HCT116 (cell line): ENCODE results near the gene CDHR3. TPM values are rescaled to one million over a fixed set of nuclear protein-coding genes. Genes with fewer than 3 reads are reported as not detected.

Experiments used
- ATAC-seq: fragments of 200-7000 bp; cut with Tn5 transposase; 2 replicates; pipeline ENCODE4 v1.9.1; 2020; ENCODE audit warnings: mild to moderate bottlenecking, moderate library complexity
- BruUV-seq: library from RNA; stranded (reverse); fragments of 400-500 nt; replicated peaks from 2 replicates; lab custom pipeline; 2021; lab: Mats Ljungman, UMichigan
- CTCF ChIA-PET: fragments of 300-600 bp; sonication (Branson Sonifier 250); formaldehyde crosslinking; loops from one replicate; lab custom pipeline; 2021; ENCODE audit warnings: antibody characterized with exemption; lab: Charles Lee
- POLR2A ChIA-PET: fragments of 300-600, 350-600 bp; sonication (Branson Sonifier 250); formaldehyde crosslinking; loops from one replicate; lab custom pipeline; 2021; ENCODE audit warnings: antibody characterized with exemption; lab: Charles Lee
- RAD21 ChIA-PET, 2 experiments: fragments of 300-600 bp; sonication (Branson Sonifier 250); formaldehyde crosslinking; loops; one replicate each; lab custom pipeline; 2023; ENCODE audit warnings: low total read pairs in 2 of 2; ENCODE audit not compliant: uncharacterized antibody in 2 of 2, unreplicated experiment in 2 of 2, low non-redundant PET in 1 of 2; lab: Charles Lee
- DNase-seq: peaks from one replicate; pipeline ENCODE4 v3.0.0-alpha.2; 2010; ENCODE audit warnings: low read depth, low spot score
- H2AFZ ChIP-seq: fragments of 200-600 bp; shearing (Covaris generic), sonication (generic); 2 replicates; pipeline ENCODE4 v1.6.1; 2017; ENCODE audit warnings: low read depth, mixed run types, mixed read lengths, antibody characterized with exemption, low read length; ENCODE audit not compliant: poor library complexity, severe bottlenecking
- H3K27ac ChIP-seq: 2 replicates; pipeline ENCODE4 v1.5.1; 2012; ENCODE audit warnings: low read depth, low read length
- H3K27me3 ChIP-seq: fragments of 200-600 bp; sonication (generic); 2 replicates; pipeline ENCODE4 v1.6.1; 2016; ENCODE audit warnings: mixed run types, low read length, mixed read lengths; ENCODE audit not compliant: insufficient read depth
- H3K36me3 ChIP-seq, 2 experiments: fragments of 200-500 bp in 1 of 2; fragments of 200-600 bp in 1 of 2; sonication (Bioruptor generic) in 1 of 2; sonication (generic) in 1 of 2; 2 replicates each; pipeline versions ENCODE4 v1.5.1 to v1.6.1; 2014 to 2016; ENCODE audit warnings: low read length in 2 of 2, inconsistent platforms in 1 of 2, mixed read lengths in 1 of 2, mixed run types in 1 of 2; ENCODE audit not compliant: insufficient read depth in 2 of 2, control insufficient read depth in 1 of 2
- H3K4me1 ChIP-seq, 2 experiments: fragments of 200-600 bp in 1 of 2; sonication (generic) in 1 of 2; 2 replicates each; pipeline versions ENCODE4 v1.5.1 to v1.6.1; 2012 to 2017; ENCODE audit warnings: low read length in 2 of 2, inconsistent platforms in 1 of 2, mild to moderate bottlenecking in 1 of 2, mixed read lengths in 1 of 2, mixed run types in 1 of 2, moderate library complexity in 1 of 2; ENCODE audit not compliant: insufficient read depth in 2 of 2, control insufficient read depth in 1 of 2
- H3K4me2 ChIP-seq: fragments of 200-600 bp; sonication (generic); 2 replicates; pipeline ENCODE4 v1.6.1; 2017; ENCODE audit warnings: mixed run types, low read length, mixed read lengths
- H3K4me3 ChIP-seq, 2 experiments: fragments of 200-600 bp in 1 of 2; sonication (generic) in 1 of 2; replicated peaks in 1 of 2; 2 replicates each; pipeline ENCODE4 v1.5.1; 2011 to 2016; ENCODE audit warnings: low read length in 2 of 2, control low read depth in 1 of 2, low read depth in 1 of 2, mild to moderate bottlenecking in 1 of 2, mixed read lengths in 1 of 2, mixed run types in 1 of 2
- H3K79me2 ChIP-seq: fragments of 200-600 bp; sonication (generic); 2 replicates; pipeline ENCODE4 v1.6.1; 2017; ENCODE audit warnings: mild to moderate bottlenecking, mixed run types, low read length, moderate library complexity, mixed read lengths; ENCODE audit not compliant: insufficient read depth
- H3K9ac ChIP-seq: fragments of 200-600 bp; sonication (generic); 2 replicates; pipeline ENCODE4 v1.6.1; 2016; ENCODE audit warnings: low read length, mixed read lengths
- H3K9me2 ChIP-seq: fragments of 200-600 bp; sonication (generic), shearing (Covaris generic); 2 replicates; pipeline ENCODE4 v1.6.1; 2017; ENCODE audit warnings: mixed run types, mild to moderate bottlenecking, moderate library complexity; ENCODE audit not compliant: insufficient read depth
- H3K9me3 ChIP-seq, 2 experiments: fragments of 200-500 bp in 1 of 2; fragments of 200-600 bp in 1 of 2; sonication (Bioruptor generic) in 1 of 2; sonication (generic) in 1 of 2; 2 replicates each; pipeline ENCODE4 v1.6.1; 2014 to 2017; ENCODE audit warnings: low read length in 2 of 2, mixed read lengths in 2 of 2, inconsistent platforms in 1 of 2, low read depth in 1 of 2, mild to moderate bottlenecking in 1 of 2, mixed run types in 1 of 2, moderate library complexity in 1 of 2; ENCODE audit not compliant: control insufficient read depth in 1 of 2, insufficient read depth in 1 of 2
- H4K20me1 ChIP-seq: fragments of 200-600 bp; sonication (generic), shearing (Covaris generic); 2 replicates; pipeline ENCODE4 v1.6.1; 2017; ENCODE audit warnings: mixed run types, mild to moderate bottlenecking, moderate library complexity; ENCODE audit not compliant: insufficient read depth
- ATF3 ChIP-seq: IDR thresholded peaks from 2 replicates; pipeline ENCODE4 v1.6.1; 2012
- CBX3 ChIP-seq: IDR thresholded peaks from 2 replicates; pipeline ENCODE4 v1.6.1; 2012; ENCODE audit warnings: low read depth
- EGR1 ChIP-seq: IDR thresholded peaks from 2 replicates; pipeline ENCODE4 v1.6.1; 2012; ENCODE audit warnings: low read depth
- POLR2AphosphoS5 ChIP-seq: IDR thresholded peaks from 2 replicates; pipeline ENCODE4 v1.6.1; 2011; ENCODE audit warnings: mild to moderate bottlenecking, low read depth, low read length, moderate library complexity
- RAD21 ChIP-seq: IDR thresholded peaks from 2 replicates; pipeline ENCODE4 v1.6.1; 2012; ENCODE audit warnings: low read depth, mild to moderate bottlenecking
- REST ChIP-seq: IDR thresholded peaks from 2 replicates; pipeline ENCODE4 v1.6.1; 2012; ENCODE audit warnings: low read depth
- SRF ChIP-seq: IDR thresholded peaks from 2 replicates; pipeline ENCODE4 v1.6.1; 2012; ENCODE audit warnings: low read depth
- YY1 ChIP-seq: IDR thresholded peaks from 2 replicates; pipeline ENCODE4 v1.6.1; 2011; ENCODE audit warnings: low read length, low read depth, moderate library complexity, mild to moderate bottlenecking; ENCODE audit not compliant: insufficient replicate concordance; ENCODE audit errors: extremely low read depth
- ZBTB33 ChIP-seq: IDR thresholded peaks from 2 replicates; pipeline ENCODE4 v1.6.1; 2011; ENCODE audit warnings: mild to moderate bottlenecking, low read length, moderate library complexity; ENCODE audit not compliant: insufficient replicate concordance; ENCODE audit errors: extremely low read depth
- intact Hi-C: fragments of 100-400 bp; cut with micrococcal nuclease; formaldehyde crosslinking; loops from 2 replicates; pipeline ENCODE4 v1.10.0; 2022
- total RNA-seq: library from RNA; stranded (reverse); gene quantifications from one replicate; pipeline ENCODE4 v1.2.1, GENCODE V29; 2021; ENCODE audit not compliant: unreplicated experiment

CDHR3 gene
- total RNA-seq, 1 experiment from 2014 or later, result 5.5 TPM

- TF ChIP-seq REST (no peak), YY1 (no peak), SRF (no peak), POLR2AphosphoS5 (no peak), CBX3 (no peak)
- TF ChIP-seq, all 23 proteins: peak for 0
Observed at GRCh38 chr7:106063024-106063423, 100.0 kb downstream of the CDHR3 start (continued).

GRCh38 chr7:106063692-106064091, 100.6 kb downstream of the CDHR3 start:
- TF ChIP-seq SRF (no peak), EGR1 (no peak), ZBTB33 (no peak), ATF3 (no peak), RAD21 (no peak)
- ATAC-seq (no peak), DNase-seq (no peak)
- no peak overlapping the region for H3K27ac ChIP-seq
- ChIA-PET CTCF (no interaction called here), POLR2A (no interaction called here), RAD21 (no interaction called here)
- no peak overlapping the region for H3K4me2 ChIP-seq
- intact Hi-C loops, result no loop called here
- no peak overlapping the region for H3K9ac ChIP-seq
- no peaks in the 10 kb centered on the region for H3K27me3 ChIP-seq
- no peaks in the 10 kb centered on the region for H4K20me1 ChIP-seq
- no peak overlapping the region for H3K4me3 ChIP-seq
- no peaks in the 10 kb centered on the region for H3K9me2 ChIP-seq
- BruUV-seq, result no TSS peak
- no peaks in the 10 kb centered on the region for H3K36me3 ChIP-seq
- no peaks in the 10 kb centered on the region for H3K9me3 ChIP-seq
- H2AFZ ChIP-seq, result no peak overlapping the region
- peaks cover 15 to 40% of the 10 kb centered on the region in 2 experiments for H3K4me1 ChIP-seq
- no peaks in the 10 kb centered on the region for H3K79me2 ChIP-seq
